Measurements from ENCODE around the gene GATB. TPM values are rescaled to one million over a fixed set of nuclear protein-coding genes. Genes with fewer than 3 reads are reported as not detected.

GATB gene
- total RNA-seq, 5 donors from 2014 or later (not counting 1 experiment from before 2014, with no cell fraction given), result 9.6 to 15.3 (median 12.7) TPM

- H3K27me3 ChIP-seq (replicated peaks in 1 of 2; ENCODE audit: control insufficient read depth in 2 of 2, extremely low read depth in 1 of 2, insufficient read depth in 2 of 2, low read length in 1 of 2), result no peaks in the 10 kb centered on the region
- DNase-seq (no peak), ATAC-seq (replicated peaks in 1 of 4) (no peak)
- peaks cover under 1% of the 10 kb centered on the region for H3K36me3 Mint-ChIP-seq
- H3K9me3 Mint-ChIP-seq, result no peaks in the 10 kb centered on the region
- H3K9me3 ChIP-seq, result no peaks in the 10 kb centered on the region
- H3K27me3 Mint-ChIP-seq, result no peaks in the 10 kb centered on the region
- 92% methylated on average over 2 of the region's 5 CpGs for WGBS (ENCODE audit: insufficient coverage)
- ChIA-PET POLR2A (no interaction called here), CTCF (no interaction called here)
- no peak overlapping the region for H3K27ac Mint-ChIP-seq
- no peaks in the 10 kb centered on the region for H3K4me1 ChIP-seq (ENCODE audit: control insufficient read depth in 1 of 2, extremely low read depth in 1 of 2, insufficient read depth in 2 of 2, low read length in 2 of 2)
- no peak overlapping the region for H3K27ac ChIP-seq (ENCODE audit: low read length)
- peaks cover 0 to 4% (median 0%) of the 10 kb centered on the region in 3 donors for H3K4me1 Mint-ChIP-seq
- H3K4me3 ChIP-seq (ENCODE audit: control insufficient read depth in 1 of 2, extremely low read depth in 1 of 2, low read length in 1 of 2), result no peak overlapping the region
- H3K36me3 ChIP-seq (ENCODE audit: control insufficient read depth in 2 of 2, extremely low read depth in 1 of 2, insufficient read depth in 1 of 2, low read length in 1 of 2), result no peaks in the 10 kb centered on the region
- H3K4me3 Mint-ChIP-seq, result no peak overlapping the region
These were observed 94.3 kb downstream of the GATB start for GRCh38 chr4:151666501-151666900.

- H3K27me3 ChIP-seq (replicated peaks in 1 of 2; ENCODE audit: control insufficient read depth in 2 of 2, extremely low read depth in 1 of 2, insufficient read depth in 2 of 2, low read length in 1 of 2), result no peaks in the 10 kb centered on the region
- ChIA-PET CTCF (no interaction called here), POLR2A (no interaction called here)
- no peak overlapping the region for H3K4me3 ChIP-seq (ENCODE audit: control insufficient read depth in 1 of 2, extremely low read depth in 1 of 2, low read length in 1 of 2)
- H3K4me1 ChIP-seq (ENCODE audit: control insufficient read depth in 1 of 2, extremely low read depth in 1 of 2, insufficient read depth in 2 of 2, low read length in 2 of 2), result no peaks in the 10 kb centered on the region
- H3K36me3 ChIP-seq (ENCODE audit: control insufficient read depth in 2 of 2, extremely low read depth in 1 of 2, insufficient read depth in 1 of 2, low read length in 1 of 2), result no peaks in the 10 kb centered on the region
- no peaks in the 10 kb centered on the region for H3K9me3 ChIP-seq
- Mint-ChIP-seq H3K9me3 (no peaks in the 10 kb centered on the region), H3K4me3 (no peak overlapping the region), H3K4me1 (peaks cover 0 to 4% (median 0%) of the 10 kb centered on the region in 3 donors), H3K27ac (no peak overlapping the region), H3K27me3 (no peaks in the 10 kb centered on the region), H3K36me3 (no peaks in the 10 kb centered on the region)
- no peak for ATAC-seq (replicated peaks in 1 of 4)
- H3K27ac ChIP-seq (ENCODE audit: low read length), result no peak overlapping the region
- no peak for DNase-seq
- WGBS (ENCODE audit: insufficient coverage), result 86% methylated on average over 3 of the region's 9 CpGs
These were observed 95.1 kb downstream of the GATB start for GRCh38 chr4:151665785-151666127.

- Mint-ChIP-seq H3K36me3 (no peaks in the 10 kb centered on the region), H3K9me3 (no peaks in the 10 kb centered on the region), H3K27me3 (no peaks in the 10 kb centered on the region), H3K27ac (no peak overlapping the region), H3K4me1 (peaks cover 0 to 7% (median 5%) of the 10 kb centered on the region in 3 donors), H3K4me3 (no peak overlapping the region)
- ChIA-PET POLR2A (no interaction called here), CTCF (no interaction called here)
- Histone ChIP-seq H3K27ac (ENCODE audit: low read length) (no peak overlapping the region), H3K4me3 (ENCODE audit: control insufficient read depth in 1 of 2, extremely low read depth in 1 of 2, low read length in 1 of 2) (no peak overlapping the region), H3K36me3 (ENCODE audit: control insufficient read depth in 2 of 2, extremely low read depth in 1 of 2, insufficient read depth in 1 of 2, low read length in 1 of 2) (no peaks in the 10 kb centered on the region), H3K27me3 (replicated peaks in 1 of 2; ENCODE audit: control insufficient read depth in 2 of 2, extremely low read depth in 1 of 2, insufficient read depth in 2 of 2, low read length in 1 of 2) (no peaks in the 10 kb centered on the region), H3K4me1 (ENCODE audit: control insufficient read depth in 1 of 2, extremely low read depth in 1 of 2, insufficient read depth in 2 of 2, low read length in 2 of 2) (no peaks in the 10 kb centered on the region), H3K9me3 (no peaks in the 10 kb centered on the region)
- ATAC-seq (replicated peaks in 1 of 4), result no peak
- 98% methylated on average over 8 of the region's 12 CpGs for WGBS (ENCODE audit: insufficient coverage)
- no peak for DNase-seq
These were observed 95.6 kb downstream of the GATB start for GRCh38 chr4:151665022-151665784.

- Mint-ChIP-seq H3K4me3 (no peak overlapping the region), H3K36me3 (no peaks in the 10 kb centered on the region), H3K9me3 (no peaks in the 10 kb centered on the region), H3K27ac (no peak overlapping the region), H3K4me1 (peaks cover 6 to 14% (median 14%) of the 10 kb centered on the region in 3 donors), H3K27me3 (no peaks in the 10 kb centered on the region)
- Histone ChIP-seq H3K4me3 (ENCODE audit: control insufficient read depth in 1 of 2, extremely low read depth in 1 of 2, low read length in 1 of 2) (no peak overlapping the region), H3K9me3 (no peaks in the 10 kb centered on the region), H3K4me1 (ENCODE audit: control insufficient read depth in 1 of 2, extremely low read depth in 1 of 2, insufficient read depth in 2 of 2, low read length in 2 of 2) (peaks cover 2 to 6% of the 10 kb centered on the region in 2 experiments), H3K36me3 (ENCODE audit: control insufficient read depth in 2 of 2, extremely low read depth in 1 of 2, insufficient read depth in 1 of 2, low read length in 1 of 2) (no peaks in the 10 kb centered on the region), H3K27me3 (replicated peaks in 1 of 2; ENCODE audit: control insufficient read depth in 2 of 2, extremely low read depth in 1 of 2, insufficient read depth in 2 of 2, low read length in 1 of 2) (no peaks in the 10 kb centered on the region), H3K27ac (ENCODE audit: low read length) (no peak overlapping the region)
- ChIA-PET CTCF (no interaction called here), POLR2A (no interaction called here)
- 92% methylated on average over 2 of the region's 2 CpGs for WGBS (ENCODE audit: insufficient coverage)
- DNase-seq (no peak), ATAC-seq (replicated peaks in 1 of 4) (no peak)
These were observed 96.5 kb downstream of the GATB start for GRCh38 chr4:151664289-151664688.

GRCh38 chr4:151663109-151663508 is 97.7 kb downstream of the GATB start:
- H3K27ac Mint-ChIP-seq, result no peak overlapping the region
- DNase-seq (no peak), ATAC-seq (replicated peaks in 1 of 4) (no peak)
- POLR2A ChIA-PET, result no interaction called here
- no CpG with 5 or more reads among the region's 7 CpGs for WGBS (ENCODE audit: insufficient coverage)
- Histone ChIP-seq H3K4me3 (ENCODE audit: control insufficient read depth in 1 of 2, extremely low read depth in 1 of 2, low read length in 1 of 2) (no peak overlapping the region), H3K36me3 (ENCODE audit: control insufficient read depth in 2 of 2, extremely low read depth in 1 of 2, insufficient read depth in 1 of 2, low read length in 1 of 2) (no peaks in the 10 kb centered on the region), H3K27me3 (replicated peaks in 1 of 2; ENCODE audit: control insufficient read depth in 2 of 2, extremely low read depth in 1 of 2, insufficient read depth in 2 of 2, low read length in 1 of 2) (no peaks in the 10 kb centered on the region), H3K27ac (ENCODE audit: low read length) (no peak overlapping the region), H3K4me1 (ENCODE audit: control insufficient read depth in 1 of 2, extremely low read depth in 1 of 2, insufficient read depth in 2 of 2, low read length in 2 of 2) (peaks cover 3 to 10% of the 10 kb centered on the region in 2 experiments), H3K9me3 (no peaks in the 10 kb centered on the region)
- no peaks in the 10 kb centered on the region for H3K9me3 Mint-ChIP-seq
- H3K4me3 Mint-ChIP-seq, result no peak overlapping the region
- no peaks in the 10 kb centered on the region for H3K27me3 Mint-ChIP-seq
- H3K36me3 Mint-ChIP-seq, result no peaks in the 10 kb centered on the region
- peaks cover 15 to 25% (median 23%) of the 10 kb centered on the region in 3 donors for H3K4me1 Mint-ChIP-seq
- CTCF ChIA-PET, result no interaction called here

GRCh38 chr4:151661873-151662272 is 98.9 kb downstream of the GATB start:
- Histone ChIP-seq H3K27ac (ENCODE audit: low read length) (no peak overlapping the region), H3K4me1 (ENCODE audit: control insufficient read depth in 1 of 2, extremely low read depth in 1 of 2, insufficient read depth in 2 of 2, low read length in 2 of 2) (peaks cover 3 to 10% of the 10 kb centered on the region in 2 experiments), H3K27me3 (replicated peaks in 1 of 2; ENCODE audit: control insufficient read depth in 2 of 2, extremely low read depth in 1 of 2, insufficient read depth in 2 of 2, low read length in 1 of 2) (no peaks in the 10 kb centered on the region), H3K9me3 (no peaks in the 10 kb centered on the region), H3K4me3 (ENCODE audit: control insufficient read depth in 1 of 2, extremely low read depth in 1 of 2, low read length in 1 of 2) (no peak overlapping the region), H3K36me3 (ENCODE audit: control insufficient read depth in 2 of 2, extremely low read depth in 1 of 2, insufficient read depth in 1 of 2, low read length in 1 of 2) (no peaks in the 10 kb centered on the region)
- Mint-ChIP-seq H3K4me3 (no peak overlapping the region), H3K36me3 (no peaks in the 10 kb centered on the region), H3K27me3 (no peaks in the 10 kb centered on the region), H3K9me3 (no peaks in the 10 kb centered on the region), H3K27ac (no peak overlapping the region), H3K4me1 (peaks cover 15 to 29% (median 19%) of the 10 kb centered on the region in 3 donors)
- ChIA-PET POLR2A (no interaction called here), CTCF (no interaction called here)
- 86% methylated on average over 6 of the region's 7 CpGs for WGBS (ENCODE audit: insufficient coverage)
- DNase-seq, result no peak
- no peak for ATAC-seq (replicated peaks in 1 of 4)

All from T-cell (primary cell).